CD4-positive, alpha-beta memory T cell (primary cell): ENCODE measurements around the gene GATB. TPM values are rescaled to one million over a fixed set of nuclear protein-coding genes. Genes with fewer than 3 reads are reported as not detected.
A peak's percentile ranks its signal among the peaks of the same experiment; 100 is the strongest.

ENCODE experiments used
- CTCF ChIA-PET: fragments of 350-600 bp; sonication (Branson Sonifier 250); formaldehyde crosslinking; loops from one replicate; lab custom pipeline; 2021; ENCODE audit warnings: inconsistent platforms; ENCODE audit not compliant: partially characterized antibody; lab: Charles Lee
- POLR2A ChIA-PET: fragments of 350-600 bp; sonication (Branson Sonifier 250); formaldehyde crosslinking; loops from one replicate; lab custom pipeline; 2021; ENCODE audit not compliant: partially characterized antibody; lab: Charles Lee
- DNase-seq, 5 donors: peaks; one replicate each; pipeline versions ENCODE4 v3.0.0 to v3.0.0-alpha.2; 2020 to 2022; ENCODE audit warnings: mixed read lengths in 1 of 5
- H3K27ac ChIP-seq: one replicate; pipeline ENCODE4 v1.7.0; 2013; ENCODE audit warnings: low read depth, low read length
- H3K27me3 ChIP-seq: 2 replicates; pipeline ENCODE4 v1.7.0; 2013; ENCODE audit warnings: mild to moderate bottlenecking, low read length, moderate library complexity; ENCODE audit not compliant: insufficient read depth
- H3K36me3 ChIP-seq: 2 replicates; pipeline ENCODE4 v1.7.0; 2013; ENCODE audit warnings: mild to moderate bottlenecking, low read length, moderate library complexity; ENCODE audit not compliant: insufficient read depth
- H3K4me1 ChIP-seq: 2 replicates; pipeline ENCODE4 v1.7.0; 2013; ENCODE audit warnings: mild to moderate bottlenecking, low read length, moderate library complexity; ENCODE audit not compliant: insufficient read depth
- H3K4me3 ChIP-seq, 2 donors: one replicate each; pipeline ENCODE4 v1.7.0; 2013; ENCODE audit warnings: low read length in 2 of 2, mild to moderate bottlenecking in 1 of 2
- H3K9me3 ChIP-seq, 2 donors: one replicate each; pipeline ENCODE4 v1.7.0; 2013; ENCODE audit warnings: low read length in 2 of 2, control low read depth in 1 of 2; ENCODE audit not compliant: control insufficient read depth in 1 of 2
- H3K27ac Mint-ChIP-seq, 7 donors: one replicate each; pipeline ENCODE4 v1.8.0; 2020 to 2021; ENCODE audit warnings: mixed read lengths in 7 of 7, mild to moderate bottlenecking in 6 of 7, inconsistent platforms in 3 of 7, moderate library complexity in 3 of 7
- H3K27me3 Mint-ChIP-seq, 2 donors: one replicate each; pipeline ENCODE4 v1.8.0; 2020 to 2021; ENCODE audit warnings: mixed read lengths in 2 of 2
- H3K36me3 Mint-ChIP-seq, 2 donors: one replicate each; pipeline ENCODE4 v1.8.0; 2020 to 2021; ENCODE audit warnings: mixed read lengths in 2 of 2, inconsistent platforms in 1 of 2, mild to moderate bottlenecking in 1 of 2
- H3K4me1 Mint-ChIP-seq, 4 donors: one replicate each; pipeline ENCODE4 v1.8.0; 2020 to 2021; ENCODE audit warnings: mixed read lengths in 4 of 4, mild to moderate bottlenecking in 1 of 4
- H3K4me3 Mint-ChIP-seq, 8 donors: one replicate each; pipeline ENCODE4 v1.8.0; 2020 to 2021; ENCODE audit warnings: mixed read lengths in 8 of 8, mild to moderate bottlenecking in 7 of 8, moderate library complexity in 6 of 8, inconsistent platforms in 3 of 8
- H3K9me3 Mint-ChIP-seq, 8 donors: one replicate each; pipeline ENCODE4 v1.8.0; 2020 to 2021; ENCODE audit warnings: mixed read lengths in 8 of 8, mild to moderate bottlenecking in 5 of 8, inconsistent platforms in 3 of 8, moderate library complexity in 1 of 8
- intact Hi-C: fragments of 100-400 bp; cut with micrococcal nuclease; formaldehyde crosslinking; loops from one replicate; pipeline ENCODE4 v1.15.1; 2023
- polyA plus RNA-seq, 2 donors: library from polyadenylated mRNA; unstranded; fragments of 300-500 nt; fragmentation: Illumina TruSeq; gene quantifications; one replicate each; pipeline ENCODE4 v1.2.3, GENCODE V29; 2021
- total RNA-seq, 2 experiments: library from RNA; stranded (reverse); gene quantifications; one replicate each; pipeline ENCODE4 v1.2.3, GENCODE V29; 2021

The GATB gene
- total and polyA plus RNA-seq, 4 experiments from 2014 or later, result 10.6 to 13.1 (median 11.7) TPM

DNA sequence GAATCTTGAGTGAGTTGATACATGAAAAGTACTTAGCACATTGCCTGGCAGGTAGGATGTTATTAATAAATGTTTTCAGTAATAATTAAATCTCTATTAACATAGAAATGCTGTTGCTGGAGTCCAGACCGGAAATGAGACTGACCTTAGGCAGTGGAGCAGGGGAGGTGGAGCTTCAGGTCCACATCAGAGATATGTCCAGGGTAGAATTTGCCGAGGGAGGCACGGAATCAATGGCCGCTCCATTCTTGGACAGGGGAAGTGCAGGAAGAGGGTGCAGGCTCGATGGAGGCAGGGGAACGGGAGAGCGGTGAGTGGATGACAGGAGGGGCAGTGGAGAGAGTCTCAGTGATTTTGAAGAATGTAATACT is 107.3 kb downstream of the GATB start:
- Histone ChIP-seq H3K9me3 (no peaks in the 10 kb centered on the region), H3K4me3 (no peak overlapping the region), H3K4me1 (no peaks in the 10 kb centered on the region), H3K27ac (no peak overlapping the region), H3K36me3 (no peaks in the 10 kb centered on the region), H3K27me3 (no peaks in the 10 kb centered on the region)
- Mint-ChIP-seq H3K36me3 (no peaks in the 10 kb centered on the region), H3K27ac (no peak overlapping the region), H3K4me1 (peaks cover 0 to 4% (median 1%) of the 10 kb centered on the region in 4 donors), H3K9me3 (peaks cover 0 to 2% (median 0%) of the 10 kb centered on the region in 8 donors), H3K4me3 (peak overlapping the region in 1 of 8 donors; percentile 4), H3K27me3 (no peaks in the 10 kb centered on the region)
- intact Hi-C loops, result no loop called here
- ChIA-PET CTCF (interaction anchor here (0.9 kb wide), 1 partner anchor 10 kb away, joined by 3 read pairs; no protein-coding TSS in a partner anchor), POLR2A (no interaction called here)
- DNase-seq, result no peak

DNA sequence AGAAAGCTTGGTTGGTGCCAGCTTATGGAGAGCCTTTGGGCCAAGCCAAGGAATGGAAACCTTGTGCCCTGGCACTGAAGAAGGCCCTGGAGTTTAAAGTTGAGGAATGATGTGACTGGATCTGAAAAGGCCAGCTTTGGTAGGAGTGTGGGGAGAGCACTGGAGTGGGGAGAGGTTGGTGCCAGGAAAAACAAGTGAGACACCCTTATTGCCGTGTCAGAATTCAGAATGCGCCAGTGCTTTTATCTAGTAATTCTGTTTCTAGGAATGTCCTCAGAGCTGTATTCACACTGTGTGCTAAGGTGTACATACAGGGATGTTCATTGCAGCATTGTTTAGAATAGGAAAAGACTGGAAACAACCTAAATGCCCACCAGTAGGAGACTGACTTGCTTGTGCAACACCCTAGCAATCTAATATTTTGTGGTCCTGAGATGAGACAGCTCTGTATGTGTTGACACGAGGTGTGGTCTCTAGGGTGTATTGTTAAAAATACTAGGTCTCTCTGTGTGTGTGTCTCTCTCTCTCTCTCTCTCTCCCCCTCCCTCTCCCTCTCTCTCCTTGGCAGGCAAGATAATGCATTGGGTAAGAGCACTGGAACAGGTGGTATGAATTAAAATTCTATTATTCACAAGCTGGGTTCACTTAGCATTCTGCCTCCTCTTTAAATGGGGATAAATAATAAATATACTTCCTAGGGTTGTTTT is 107.8 kb downstream of the GATB start:
- Histone ChIP-seq H3K4me1 (no peaks in the 10 kb centered on the region), H3K27ac (no peak overlapping the region), H3K36me3 (no peaks in the 10 kb centered on the region), H3K9me3 (no peaks in the 10 kb centered on the region), H3K27me3 (no peaks in the 10 kb centered on the region), H3K4me3 (no peak overlapping the region)
- ChIA-PET CTCF (interaction anchor here (0.9 kb wide), 1 partner anchor 9 kb away, joined by 3 read pairs; no protein-coding TSS in a partner anchor), POLR2A (no interaction called here)
- no peaks in the 10 kb centered on the region for H3K36me3 Mint-ChIP-seq
- peaks cover 0 to 2% (median 0%) of the 10 kb centered on the region in 8 donors for H3K9me3 Mint-ChIP-seq
- peaks cover 0 to 4% (median 0%) of the 10 kb centered on the region in 4 donors for H3K4me1 Mint-ChIP-seq
- H3K27ac Mint-ChIP-seq, result peak overlapping the region in 1 of 7 donors; percentile 48
- H3K27me3 Mint-ChIP-seq, result no peaks in the 10 kb centered on the region
- no peak overlapping the region for H3K4me3 Mint-ChIP-seq
- no peak for DNase-seq
- intact Hi-C loops, result no loop called here

DNA sequence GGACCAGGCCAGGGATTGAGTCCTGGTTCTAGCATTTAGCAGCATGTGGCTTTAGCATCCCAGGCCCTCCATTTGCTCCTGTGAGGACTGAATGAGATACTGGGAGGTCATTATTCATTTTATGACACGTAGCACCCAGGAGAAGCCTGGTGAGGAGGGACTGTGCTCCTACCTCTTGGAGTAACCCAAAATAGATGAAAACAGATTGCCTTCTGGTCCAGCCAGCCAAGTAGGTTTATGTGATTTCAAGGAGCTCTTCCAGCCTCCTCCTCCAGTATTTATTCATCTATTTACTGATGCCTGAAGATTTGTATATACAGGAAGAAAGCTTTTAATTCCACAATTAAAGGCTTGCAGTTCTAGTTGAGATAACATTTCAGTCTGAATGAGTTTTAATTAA is 109.3 kb downstream of the GATB start:
- H3K36me3 Mint-ChIP-seq, result peaks cover 0 to 2% of the 10 kb centered on the region in 2 donors

DNA sequence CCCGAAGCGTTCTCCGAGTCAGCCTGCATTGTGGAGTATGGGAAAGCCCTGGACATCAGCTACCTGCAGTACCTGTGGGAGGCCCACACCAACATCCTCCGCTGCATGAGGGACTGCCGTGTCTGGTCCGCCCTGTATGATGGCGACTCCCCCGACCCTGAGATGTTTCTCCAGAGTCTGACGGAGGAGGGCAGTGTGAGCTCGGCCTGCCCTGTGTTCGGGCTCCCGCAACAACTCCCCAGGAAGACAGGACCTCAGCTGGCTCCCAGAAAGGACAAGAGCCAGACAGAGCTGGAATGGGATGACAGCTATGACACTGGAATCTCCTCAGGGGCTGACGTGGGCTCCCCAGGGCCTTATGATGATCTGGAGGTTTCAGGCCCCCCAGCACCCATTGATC is 111.3 kb downstream of the GATB start:
- ChIA-PET CTCF (no interaction called here), POLR2A (no interaction called here)
- intact Hi-C loops, result no loop called here
- Mint-ChIP-seq H3K9me3 (no peaks in the 10 kb centered on the region), H3K27me3 (peaks cover 0 to 3% of the 10 kb centered on the region in 2 donors), H3K27ac (no peak overlapping the region), H3K4me1 (peaks cover 0 to 4% (median 0%) of the 10 kb centered on the region in 4 donors), H3K4me3 (no peak overlapping the region), H3K36me3 (peaks cover 0 to 2% of the 10 kb centered on the region in 2 donors)
- Histone ChIP-seq H3K9me3 (no peaks in the 10 kb centered on the region), H3K27ac (no peak overlapping the region), H3K27me3 (no peaks in the 10 kb centered on the region), H3K36me3 (no peaks in the 10 kb centered on the region), H3K4me1 (no peaks in the 10 kb centered on the region), H3K4me3 (no peak overlapping the region)
- DNase-seq, result no peak

More for the DNA sequence above, 109.3 kb downstream of the GATB start:
- H3K27me3 ChIP-seq, result no peaks in the 10 kb centered on the region
- H3K9me3 Mint-ChIP-seq, result peaks cover 0 to 2% (median 0%) of the 10 kb centered on the region in 8 donors
- no peaks in the 10 kb centered on the region for H3K36me3 ChIP-seq
- no peak overlapping the region for H3K27ac Mint-ChIP-seq
- H3K4me1 ChIP-seq, result no peaks in the 10 kb centered on the region
- H3K4me3 Mint-ChIP-seq, result no peak overlapping the region
- intact Hi-C loops, result no loop called here
- ChIA-PET CTCF (interaction anchor here (1.2 kb wide), 1 partner anchor 13 kb away, joined by 3 read pairs; no protein-coding TSS in a partner anchor), POLR2A (interaction anchor here (0.6 kb wide), 1 partner anchor 31 kb away, joined by 3 read pairs; no protein-coding TSS in a partner anchor)
- H3K27me3 Mint-ChIP-seq, result peaks cover 0 to 3% of the 10 kb centered on the region in 2 donors
- H3K4me3 ChIP-seq, result no peak overlapping the region
- H3K27ac ChIP-seq, result no peak overlapping the region
- H3K4me1 Mint-ChIP-seq, result peaks cover 0 to 4% (median 0%) of the 10 kb centered on the region in 4 donors
- no peaks in the 10 kb centered on the region for H3K9me3 ChIP-seq
- no peak for DNase-seq

DNA sequence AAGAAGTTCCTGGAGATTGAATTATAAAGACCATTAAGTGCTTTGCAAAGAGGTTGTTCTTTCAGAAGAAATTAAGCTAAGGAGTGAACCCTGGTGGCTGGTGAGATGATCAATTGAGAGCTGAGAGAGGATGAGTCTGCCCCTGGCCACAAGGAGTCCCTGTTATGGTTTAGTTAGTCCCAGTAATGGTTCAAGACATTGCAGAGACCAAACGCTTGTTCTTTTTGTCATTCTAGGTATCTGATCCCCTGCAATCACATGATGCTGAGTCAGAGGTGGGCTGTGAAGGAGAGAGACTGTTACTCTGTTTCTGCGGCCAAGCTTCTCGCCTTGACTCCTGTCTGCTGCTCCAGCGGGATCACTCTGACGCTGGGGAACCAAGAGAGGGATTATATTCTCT is 114.5 kb downstream of the GATB start:
- ChIA-PET POLR2A (no interaction called here), CTCF (no interaction called here)
- H3K27me3 Mint-ChIP-seq, result peaks cover 0 to 3% of the 10 kb centered on the region in 2 donors
- H3K36me3 Mint-ChIP-seq, result peaks cover 0 to 2% of the 10 kb centered on the region in 2 donors
- intact Hi-C loops, result no loop called here
- no peak for DNase-seq
- no peaks in the 10 kb centered on the region for H3K9me3 ChIP-seq
- H3K27ac ChIP-seq, result no peak overlapping the region
- H3K4me3 ChIP-seq, result no peak overlapping the region
- no peaks in the 10 kb centered on the region for H3K4me1 Mint-ChIP-seq
- no peaks in the 10 kb centered on the region for H3K4me1 ChIP-seq
- H3K4me3 Mint-ChIP-seq, result no peak overlapping the region
- no peaks in the 10 kb centered on the region for H3K9me3 Mint-ChIP-seq
- no peaks in the 10 kb centered on the region for H3K27me3 ChIP-seq
- no peak overlapping the region for H3K27ac Mint-ChIP-seq
- no peaks in the 10 kb centered on the region for H3K36me3 ChIP-seq

GRCh38 chr4:151644622-151645021 is 116.2 kb downstream of the GATB start:
- intact Hi-C loops, result no loop called here
- Histone ChIP-seq H3K27me3 (no peaks in the 10 kb centered on the region), H3K9me3 (no peaks in the 10 kb centered on the region), H3K4me1 (no peaks in the 10 kb centered on the region), H3K36me3 (no peaks in the 10 kb centered on the region), H3K27ac (no peak overlapping the region), H3K4me3 (no peak overlapping the region)
- H3K36me3 Mint-ChIP-seq, result peaks cover 0 to 2% of the 10 kb centered on the region in 2 donors
- H3K9me3 Mint-ChIP-seq, result no peaks in the 10 kb centered on the region
- no peak for DNase-seq
- POLR2A ChIA-PET, result no interaction called here
- no peak overlapping the region for H3K4me3 Mint-ChIP-seq
- CTCF ChIA-PET, result no interaction called here
- no peaks in the 10 kb centered on the region for H3K4me1 Mint-ChIP-seq
- peaks cover 0 to 3% of the 10 kb centered on the region in 2 donors for H3K27me3 Mint-ChIP-seq
- H3K27ac Mint-ChIP-seq, result no peak overlapping the region

DNA sequence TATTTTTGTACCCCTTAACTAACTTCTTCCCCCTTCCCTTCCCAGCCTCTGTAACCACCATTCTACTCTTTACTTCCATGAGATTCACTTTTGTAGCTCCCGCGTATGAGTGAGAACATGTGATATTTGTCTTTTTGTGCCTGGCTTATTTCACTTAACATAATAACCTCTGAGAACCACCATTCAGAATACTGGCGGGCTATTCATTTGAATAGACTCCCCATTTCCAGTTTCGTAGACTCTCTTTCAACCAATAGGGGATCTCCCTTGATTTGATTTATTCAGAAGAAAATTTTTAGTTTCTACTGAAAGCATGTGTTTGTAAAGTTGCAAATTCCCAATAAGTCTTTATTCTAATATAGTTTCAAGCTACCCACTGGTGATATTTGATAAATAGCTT is 117.2 kb downstream of the GATB start:
- ChIA-PET CTCF (interaction anchor here (0.9 kb wide), 1 partner anchor 10 kb away, joined by 3 read pairs; no protein-coding TSS in a partner anchor), POLR2A (no interaction called here)
- H3K4me3 Mint-ChIP-seq, result no peak overlapping the region
- H3K36me3 Mint-ChIP-seq, result peaks cover 0 to 2% of the 10 kb centered on the region in 2 donors
- no peaks in the 10 kb centered on the region for H3K36me3 ChIP-seq
- H3K9me3 ChIP-seq, result no peaks in the 10 kb centered on the region
- H3K4me1 Mint-ChIP-seq, result no peaks in the 10 kb centered on the region
- DNase-seq, result no peak
- intact Hi-C loops, result no loop called here
- no peak overlapping the region for H3K27ac ChIP-seq
- H3K9me3 Mint-ChIP-seq, result no peaks in the 10 kb centered on the region
- H3K27me3 Mint-ChIP-seq, result peaks cover 0 to 3% of the 10 kb centered on the region in 2 donors
- no peak overlapping the region for H3K4me3 ChIP-seq
- no peaks in the 10 kb centered on the region for H3K4me1 ChIP-seq
- no peaks in the 10 kb centered on the region for H3K27me3 ChIP-seq
- no peak overlapping the region for H3K27ac Mint-ChIP-seq
